Gastrocnemius medialis (tissue), 4 donors: ENCODE data around the gene ATPAF1.

Experiments
- CTCF ChIP-seq, 5 experiments: fragments of 450-650 bp in 3 of 5; fragments of 200-600 bp in 2 of 5; sonication (generic) in 2 of 5; IDR thresholded peaks in 4 of 5; conservative IDR thresholded peaks in 1 of 5; 1 replicate in 4 of 5; 2 replicates in 1 of 5; pipeline ENCODE4 v1.5.1; 2016 to 2019; ENCODE audit warnings: antibody characterized with exemption in 5 of 5, mild to moderate bottlenecking in 3 of 5, moderate library complexity in 3 of 5
- POLR2A ChIP-seq, 2 donors: fragments of 450-650 bp; IDR thresholded peaks; one replicate each; pipeline ENCODE4 v1.6.1; 2017; ENCODE audit warnings: antibody characterized with exemption in 2 of 2, mild to moderate bottlenecking in 2 of 2, moderate library complexity in 2 of 2

GRCh38 chr1:46583494-46583893, 84.7 kb downstream of the ATPAF1 start:
- TF ChIP-seq CTCF (IDR thresholded peaks at IDR 0.05 in 4 of 5, conservative IDR thresholded peaks at IDR 0.05 in 1 of 5) = no peak
- TF ChIP-seq POLR2A (IDR thresholded peaks at IDR 0.05) = no peak
